HG03097 (cell line): ENCODE measurements around the gene NHLH2.

Experiments used
- ATAC-seq: cut with Tn5 transposase; IDR thresholded peaks from one replicate; pipeline ENCODE4 v1.9.1; 2021; ENCODE audit not compliant: unreplicated experiment, low FRiP score

The NHLH2 gene

DNA sequence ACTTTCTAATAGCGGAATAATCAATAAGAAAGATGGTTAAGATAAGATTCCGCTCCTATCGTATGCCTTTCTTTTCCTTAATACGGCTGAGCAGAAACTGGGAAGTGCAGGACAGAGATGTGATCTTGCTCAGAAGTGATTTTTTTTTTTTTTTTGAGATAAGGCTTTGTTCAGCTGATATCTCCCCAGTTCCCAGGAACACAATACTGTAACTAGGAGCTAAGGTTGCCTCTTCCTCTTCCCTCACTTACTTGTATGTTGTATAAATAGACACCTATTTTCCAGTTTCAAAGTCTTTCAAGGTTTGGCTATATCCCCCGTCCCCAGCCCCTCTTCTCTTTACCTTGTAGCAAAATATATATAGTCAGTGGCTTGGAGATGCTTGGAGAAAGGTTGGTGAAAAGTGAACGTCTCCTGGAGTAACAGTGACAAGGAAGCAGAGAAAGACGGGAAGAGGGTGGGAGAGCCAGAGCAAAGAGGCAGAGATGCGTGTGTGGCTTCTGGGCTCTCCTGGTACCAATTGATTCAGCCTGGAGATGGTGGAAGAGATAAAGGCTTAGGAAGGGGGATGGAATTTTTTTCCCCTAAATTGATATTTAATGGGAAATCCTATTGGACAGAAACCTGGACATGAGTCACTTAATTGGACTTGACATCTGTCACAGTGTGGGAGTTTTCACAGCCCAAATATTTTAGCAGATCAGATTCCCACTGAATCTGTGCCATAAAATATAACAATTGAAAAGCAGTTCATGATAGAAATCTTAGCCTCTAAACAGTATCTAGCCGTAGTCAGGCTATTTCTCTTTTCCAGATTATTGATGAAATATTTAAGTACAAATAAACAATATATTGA lies at the start of gene NHLH2:
Gene NHLH2 (minus strand): TSS at position 522 of the 856 bp plus-strand sequence. CDS start 2,754 bp downstream, outside the sequence.
- no peak for ATAC-seq

DNA sequence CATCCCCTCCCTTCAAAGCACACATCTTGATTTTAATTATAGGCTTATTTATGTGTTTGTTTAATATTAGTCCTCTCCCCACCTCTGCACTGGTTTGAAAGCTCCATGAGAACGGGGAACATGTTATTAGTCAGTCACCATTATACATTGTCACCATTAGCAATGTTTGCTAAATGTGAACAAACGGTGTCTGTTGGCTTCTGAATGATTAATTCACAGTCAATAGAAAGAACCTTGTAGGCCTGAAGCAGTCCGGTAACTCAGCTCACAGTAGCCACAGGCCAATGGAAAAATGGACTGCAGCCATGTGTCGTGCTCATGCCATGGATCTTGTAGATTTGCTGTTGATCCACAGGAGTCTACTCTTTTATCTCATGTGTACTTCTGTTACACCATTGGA lies 49.7 kb upstream of the NHLH2 start:
- ATAC-seq, result no peak

DNA sequence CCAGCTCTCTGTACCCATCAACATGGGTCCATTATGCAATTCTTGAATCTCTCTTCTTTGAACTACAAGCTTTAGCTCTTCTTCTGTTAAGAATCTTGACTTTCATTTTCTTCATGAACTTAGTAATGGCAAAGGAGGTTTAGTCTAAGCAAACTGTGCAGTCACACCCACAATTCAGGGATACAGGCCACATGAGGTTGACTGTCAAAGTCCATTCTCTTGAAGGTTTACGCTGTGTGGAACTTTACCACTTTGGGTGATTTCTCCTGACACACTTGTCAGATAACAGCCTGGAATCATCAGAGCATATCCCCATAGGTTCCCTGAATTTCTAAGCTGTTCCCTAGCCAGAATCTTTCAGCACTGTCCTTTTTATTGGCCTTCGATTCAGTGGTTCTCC lies 48.0 kb upstream of the NHLH2 start:
- no peak for ATAC-seq

DNA sequence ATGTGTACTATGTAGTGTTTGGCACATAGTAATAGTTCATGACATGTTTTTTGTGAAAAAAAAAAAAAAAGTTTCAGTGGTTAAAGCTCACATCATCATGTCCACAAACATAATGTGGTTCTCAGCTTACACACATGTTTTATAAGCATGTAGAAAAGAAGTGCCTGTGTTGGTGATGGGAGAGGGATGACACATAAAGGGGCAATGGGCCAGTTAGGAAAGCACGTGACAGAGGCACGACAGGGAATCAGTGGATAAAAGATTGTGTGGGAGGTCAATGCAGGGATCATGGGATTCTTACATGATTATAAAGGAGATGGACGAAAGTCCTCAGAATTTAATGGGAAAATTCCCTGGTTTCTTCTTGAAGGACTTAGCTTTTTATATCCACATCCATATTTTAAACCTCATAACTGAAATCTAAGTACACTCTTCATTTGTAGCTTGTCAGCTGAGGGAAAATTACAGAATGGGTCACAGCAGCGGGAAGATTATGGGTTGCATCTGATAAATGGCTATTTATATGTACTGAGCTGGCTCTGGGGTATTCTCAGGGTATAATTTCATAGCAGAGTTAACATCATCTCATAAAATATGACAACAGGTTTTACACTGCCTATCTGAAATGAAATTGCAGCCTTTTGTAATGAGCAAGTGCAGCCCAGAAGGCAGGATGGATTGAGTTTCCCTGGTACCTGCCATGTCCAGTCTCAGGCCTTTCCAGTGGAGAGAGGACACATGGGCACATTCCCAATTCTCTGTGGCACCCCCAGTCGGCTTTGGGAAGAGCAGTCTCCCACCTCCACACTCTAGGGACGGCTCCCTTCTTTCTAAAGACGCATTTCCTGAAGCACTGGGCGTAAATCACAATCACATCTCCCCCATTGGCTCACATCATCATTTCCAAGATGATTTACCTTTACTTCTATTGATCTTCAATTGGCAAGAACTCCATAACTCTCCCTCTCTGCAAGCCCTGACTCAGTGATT lies 42.3 kb upstream of the NHLH2 start:
- ATAC-seq, result no peak

DNA sequence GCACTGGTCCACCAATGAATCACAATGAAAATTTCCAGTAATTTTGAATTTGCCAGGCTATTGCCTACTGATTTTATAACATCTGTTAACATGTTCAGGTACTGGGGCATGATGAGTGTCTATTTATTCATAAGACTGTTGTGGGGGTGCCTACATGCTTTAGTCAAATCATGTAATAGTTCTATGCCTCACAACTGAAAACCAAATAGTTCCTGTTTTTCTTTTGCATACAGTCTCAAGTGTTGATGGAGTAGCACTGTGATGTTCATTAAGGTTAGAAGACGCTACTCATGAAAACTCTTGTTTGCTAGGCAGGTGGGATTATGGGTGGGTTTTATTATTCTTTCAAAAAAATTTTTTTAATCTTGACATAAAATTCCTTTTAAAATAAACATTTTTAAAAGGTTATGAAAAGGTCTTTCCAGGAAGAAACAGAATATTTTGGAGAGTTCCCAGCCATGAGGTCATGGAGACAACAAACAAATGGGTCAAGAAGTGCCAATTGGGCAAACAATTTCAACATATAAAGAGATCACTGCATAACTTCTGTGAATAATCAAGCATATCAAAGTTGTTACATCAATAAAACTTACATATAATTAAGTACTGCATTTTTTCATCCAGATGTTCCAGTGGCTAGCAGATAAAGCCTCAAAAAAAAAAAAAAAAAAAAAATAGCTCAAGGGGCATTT lies 40.2 kb upstream of the NHLH2 start:
- no peak for ATAC-seq

DNA sequence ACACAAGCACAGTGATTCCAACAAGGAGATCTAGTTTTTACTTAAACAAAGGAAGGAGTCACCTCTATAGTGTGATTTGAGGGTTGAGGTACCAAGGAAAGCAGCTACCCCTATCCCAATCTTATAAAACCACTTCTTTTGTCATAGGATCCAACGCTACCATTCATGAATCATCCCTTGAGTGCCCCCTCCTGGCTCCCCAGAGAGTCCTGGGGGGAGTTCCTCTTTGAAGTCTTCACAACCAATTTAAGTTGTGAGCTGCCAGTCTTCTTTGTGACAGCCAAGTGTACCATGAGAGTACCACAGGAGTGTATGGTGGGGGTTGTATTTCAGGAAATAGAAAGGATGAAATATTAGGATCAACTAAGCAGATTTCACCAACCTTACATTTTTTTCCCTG lies 39.1 kb upstream of the NHLH2 start:
- ATAC-seq, result no peak

DNA sequence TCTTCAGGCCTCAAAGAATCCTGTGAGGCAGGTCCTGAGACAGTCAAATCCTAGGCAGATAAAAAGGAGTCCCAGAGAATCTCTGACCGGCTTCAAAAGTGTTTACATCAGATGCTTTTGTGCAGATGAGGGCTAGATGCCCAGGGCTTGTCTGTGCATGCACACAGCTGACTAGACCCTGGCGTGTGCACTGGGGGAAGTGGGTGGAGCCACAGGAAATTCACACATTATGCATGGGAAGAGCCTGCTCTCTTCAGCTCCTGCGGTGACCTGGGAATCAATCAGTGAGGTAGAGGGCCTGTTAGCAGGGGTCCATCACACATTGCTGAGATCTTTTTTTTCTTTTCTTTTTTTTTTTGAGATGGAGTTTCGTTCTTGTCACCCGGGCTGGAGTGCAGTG lies 36.6 kb upstream of the NHLH2 start:
- ATAC-seq, result no peak

DNA sequence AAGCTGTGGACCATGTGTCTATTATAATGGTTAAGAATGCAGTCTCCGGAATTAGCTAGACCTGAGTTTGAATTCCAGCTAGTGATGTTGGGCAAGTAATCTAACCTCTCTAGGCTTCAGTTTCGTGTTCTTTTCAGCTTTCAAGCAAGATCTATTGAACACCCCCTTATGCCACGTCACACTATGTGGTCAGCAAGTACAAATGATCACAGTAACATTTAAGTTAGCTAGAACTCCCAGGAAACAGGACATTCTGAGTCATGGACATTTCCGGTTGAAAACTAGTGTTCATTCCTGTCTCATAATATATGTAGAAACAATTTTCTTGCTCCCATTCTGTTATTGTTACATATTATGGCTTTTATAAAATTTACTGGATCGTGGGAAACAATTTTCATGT lies 34.0 kb upstream of the NHLH2 start:
- no peak for ATAC-seq

DNA sequence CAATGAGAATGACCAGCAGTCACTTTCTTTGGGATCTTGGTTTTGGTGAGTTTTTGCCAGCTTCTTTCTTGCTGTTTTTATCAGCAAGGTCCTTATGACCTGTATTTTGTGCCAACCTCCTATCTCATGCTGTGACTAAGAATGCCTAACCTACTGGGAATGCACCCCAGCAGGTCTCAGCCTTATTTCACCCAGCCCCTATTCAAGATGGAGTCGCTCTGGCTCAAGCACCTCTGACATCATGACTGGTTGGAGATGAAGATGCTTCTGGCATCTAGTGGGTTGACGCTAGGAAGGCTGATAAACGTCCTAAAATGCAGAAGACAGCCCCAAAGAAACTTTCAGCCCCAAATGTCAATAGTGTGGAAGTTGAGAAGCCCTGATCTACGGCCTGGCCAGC lies 33.6 kb upstream of the NHLH2 start:
- ATAC-seq, result no peak

DNA sequence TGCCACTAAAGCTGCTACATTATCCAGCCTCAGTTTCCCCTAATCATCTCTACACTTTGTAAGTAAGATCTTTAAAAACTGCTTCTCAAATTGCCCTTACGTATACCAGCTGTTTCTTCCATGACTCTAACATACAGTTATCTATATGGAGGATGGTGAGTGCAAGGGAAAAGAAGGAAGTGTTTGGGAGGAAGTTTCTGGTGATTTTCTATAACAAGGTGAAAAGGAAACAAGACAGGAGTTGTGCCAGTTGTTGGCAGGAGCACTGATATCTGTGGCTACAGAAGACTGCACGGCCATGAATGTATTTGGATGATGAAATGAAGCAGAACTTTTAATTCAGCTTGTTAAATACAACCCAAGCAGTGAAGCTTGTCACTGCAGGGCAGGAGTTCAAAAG lies 32.3 kb upstream of the NHLH2 start:
- ATAC-seq, result no peak

DNA sequence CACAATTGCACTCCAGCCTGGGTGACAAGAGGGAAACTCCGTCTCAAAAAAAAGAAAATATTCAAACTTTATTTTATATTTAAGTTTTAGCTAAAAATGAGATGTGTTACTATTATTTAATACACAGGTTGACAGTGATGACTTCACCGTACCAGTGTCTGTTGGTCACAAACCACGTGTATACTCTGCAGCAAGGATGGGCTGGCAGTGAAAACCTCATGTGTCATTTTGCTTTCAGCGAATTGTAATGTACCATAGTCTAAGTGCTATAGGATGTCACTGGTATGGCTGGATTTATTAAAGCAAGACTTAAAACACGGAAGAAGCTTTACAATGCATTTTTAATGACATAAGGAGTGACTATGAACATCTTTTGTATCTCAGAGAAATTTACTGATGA lies 28.1 kb upstream of the NHLH2 start:
- ATAC-seq, result no peak

DNA sequence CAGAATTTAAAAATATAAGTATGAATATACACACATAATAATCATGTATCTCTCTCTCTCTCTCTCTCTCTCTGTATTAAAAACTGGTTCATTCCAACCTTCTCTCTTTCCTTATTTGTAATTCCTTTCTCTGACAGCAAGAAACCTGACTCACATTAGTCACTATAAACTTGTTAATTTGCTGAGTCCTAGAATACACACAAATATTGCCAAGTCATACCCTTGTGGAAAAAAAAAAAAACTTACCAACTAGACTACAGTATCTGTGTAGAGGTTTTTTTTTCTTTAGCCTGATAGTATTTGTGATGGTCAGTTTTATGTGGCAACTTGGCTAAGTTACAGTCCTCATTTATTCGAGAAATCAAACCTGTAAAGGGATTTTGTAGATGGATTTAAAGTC lies 26.3 kb upstream of the NHLH2 start:
- no peak for ATAC-seq

DNA sequence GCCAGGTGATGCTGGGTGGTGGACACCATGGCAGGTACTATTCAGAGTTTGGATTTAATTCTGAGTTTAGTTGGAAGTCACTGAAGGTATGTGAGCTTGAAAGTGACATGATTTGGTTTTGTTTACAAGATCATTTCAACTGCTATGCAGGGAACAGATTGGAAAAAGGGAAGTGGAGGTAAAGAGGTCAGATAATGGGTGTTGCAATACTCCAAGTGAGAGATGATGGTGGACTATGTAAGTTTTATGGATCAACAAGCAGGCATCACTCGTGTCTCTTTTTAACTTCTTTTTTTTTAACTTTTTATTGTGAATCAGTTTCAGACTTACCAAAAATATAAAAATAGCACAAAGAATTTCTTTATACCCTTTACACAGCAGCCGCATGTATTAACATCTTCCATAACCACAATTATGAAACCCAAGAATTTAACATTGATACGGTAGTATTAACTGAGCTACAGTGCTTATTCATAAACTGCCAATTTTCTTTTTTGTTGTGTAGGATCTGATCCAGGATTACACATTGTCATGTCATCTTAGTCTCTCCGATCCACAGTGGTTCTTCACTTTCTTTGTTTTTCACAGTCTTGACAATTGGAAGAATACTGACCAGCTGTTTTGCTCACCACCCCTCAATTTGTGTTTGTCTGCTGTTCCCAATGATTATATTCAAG lies 24.9 kb upstream of the NHLH2 start:
- ATAC-seq, result no peak

DNA sequence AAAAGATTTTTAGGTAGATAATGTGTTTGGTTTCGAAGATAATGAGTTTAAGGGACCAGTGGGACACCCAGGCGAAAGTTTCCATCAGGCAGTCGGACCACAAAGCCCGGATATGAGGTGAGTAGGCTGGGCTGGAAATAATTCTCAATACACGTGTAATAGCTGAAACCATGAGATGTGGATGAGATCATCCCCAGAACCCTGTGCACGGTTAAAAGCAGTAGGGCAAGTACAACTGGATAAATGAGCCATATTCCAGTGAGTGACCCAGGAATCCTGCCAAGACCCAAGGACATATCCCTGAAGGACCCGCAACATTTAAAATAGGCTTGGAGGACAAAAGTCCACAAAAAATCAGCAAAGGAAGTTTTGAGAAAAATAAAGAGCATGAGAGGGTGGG lies 21.5 kb upstream of the NHLH2 start:
- ATAC-seq, result no peak

DNA sequence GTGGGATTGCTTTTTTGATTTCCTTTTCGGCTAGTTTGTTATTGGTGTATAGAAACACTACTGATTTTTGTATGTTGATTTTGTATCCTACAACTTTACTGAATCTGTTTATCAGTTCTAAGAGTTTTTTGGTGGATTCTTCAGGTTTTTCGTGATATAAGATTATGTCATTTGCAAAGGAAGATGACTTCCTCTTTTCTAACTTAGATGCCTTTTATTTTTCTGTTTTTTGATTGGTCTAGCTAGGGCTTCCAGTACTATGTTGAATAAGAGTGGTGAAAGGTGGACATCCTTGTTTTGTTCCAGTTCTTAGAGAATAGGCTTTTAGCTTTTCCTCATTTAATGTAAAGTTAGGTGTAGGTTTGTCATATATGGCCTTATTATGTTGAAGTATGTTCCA lies 13.1 kb upstream of the NHLH2 start:
- ATAC-seq, result no peak

DNA sequence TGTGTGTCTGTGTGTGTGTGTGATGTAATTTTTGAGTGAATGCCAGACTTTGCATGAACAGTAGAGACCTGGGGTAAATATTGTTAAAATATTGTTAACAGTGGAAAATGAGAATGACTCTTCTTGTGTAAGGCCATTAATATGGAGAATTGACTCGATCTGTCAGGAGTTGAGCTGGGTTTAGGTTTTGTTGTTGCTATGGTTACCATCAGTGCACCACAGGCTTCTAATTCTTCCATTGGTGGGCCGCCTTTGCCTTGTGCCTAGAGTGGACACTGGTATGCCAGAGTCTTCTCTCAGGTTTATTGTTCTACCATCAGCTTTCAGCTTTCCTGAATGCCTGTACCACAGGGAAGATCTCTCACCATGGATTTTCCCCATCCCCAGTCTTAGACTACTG lies 10.0 kb upstream of the NHLH2 start:
- ATAC-seq, result no peak

DNA sequence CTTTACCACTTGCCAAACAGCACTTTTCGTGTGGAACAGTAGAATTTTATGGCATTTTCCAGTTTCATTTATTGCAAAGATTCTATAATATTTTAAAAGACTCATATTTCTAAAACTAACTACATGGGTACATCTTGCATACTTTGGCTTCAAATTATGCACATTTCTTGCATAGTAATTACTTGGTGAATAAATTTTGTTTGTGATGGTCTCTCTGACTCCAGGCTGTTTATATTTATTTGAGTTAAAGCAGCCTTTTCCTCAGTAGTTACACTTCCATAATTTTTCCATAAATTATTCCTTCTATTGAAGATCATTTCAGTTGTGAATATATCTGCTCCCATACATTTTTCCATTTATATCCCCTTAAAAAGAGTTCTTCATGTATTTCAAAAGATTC lies 6.9 kb upstream of the NHLH2 start:
- no peak for ATAC-seq

DNA sequence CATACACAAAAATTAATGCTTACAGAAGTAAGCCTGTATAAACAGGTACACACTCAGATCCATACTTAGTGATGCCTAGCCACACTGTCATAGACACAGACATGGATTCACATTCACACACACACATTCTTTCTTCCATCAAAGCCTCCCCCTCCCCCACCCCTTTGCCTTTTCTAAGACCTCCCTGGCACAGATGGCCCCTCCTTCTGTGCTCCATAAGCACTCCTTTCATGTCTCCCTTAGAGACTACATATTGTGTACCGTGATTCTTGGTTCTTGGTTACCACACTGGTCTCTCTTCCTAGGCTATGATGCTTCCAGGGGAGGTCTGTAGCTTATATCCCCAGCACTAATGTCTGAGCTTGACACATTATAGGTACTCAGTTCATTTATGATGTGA lies 2.0 kb upstream of the NHLH2 start:
- no peak for ATAC-seq

DNA sequence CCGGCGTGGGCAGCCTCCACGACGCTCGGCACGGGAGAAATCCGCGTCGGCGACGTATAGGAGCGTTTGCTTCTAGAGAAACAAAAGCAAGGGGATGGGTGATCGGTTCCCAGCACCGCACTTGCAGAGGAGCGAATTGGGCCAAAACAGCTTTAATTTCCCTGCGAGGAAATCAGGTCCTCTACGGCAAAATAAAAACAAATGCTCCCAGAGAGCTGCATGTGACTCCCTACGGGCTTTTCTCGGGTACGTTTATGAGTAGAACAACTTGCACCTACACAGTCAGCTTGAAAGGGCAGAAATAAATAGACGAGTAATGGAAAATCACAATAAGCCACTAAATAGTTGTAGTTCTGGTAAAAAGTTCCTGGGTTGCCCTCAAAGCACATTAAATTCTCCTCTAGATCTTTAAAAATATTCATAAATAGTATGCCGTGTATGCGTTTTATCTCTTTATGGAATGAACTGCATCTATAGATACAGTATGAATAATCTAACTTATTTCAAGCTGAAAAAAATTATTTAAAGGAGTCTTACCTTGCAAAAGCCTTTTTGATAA lies 1.2 kb downstream of the NHLH2 start:
- ATAC-seq, result no peak

DNA sequence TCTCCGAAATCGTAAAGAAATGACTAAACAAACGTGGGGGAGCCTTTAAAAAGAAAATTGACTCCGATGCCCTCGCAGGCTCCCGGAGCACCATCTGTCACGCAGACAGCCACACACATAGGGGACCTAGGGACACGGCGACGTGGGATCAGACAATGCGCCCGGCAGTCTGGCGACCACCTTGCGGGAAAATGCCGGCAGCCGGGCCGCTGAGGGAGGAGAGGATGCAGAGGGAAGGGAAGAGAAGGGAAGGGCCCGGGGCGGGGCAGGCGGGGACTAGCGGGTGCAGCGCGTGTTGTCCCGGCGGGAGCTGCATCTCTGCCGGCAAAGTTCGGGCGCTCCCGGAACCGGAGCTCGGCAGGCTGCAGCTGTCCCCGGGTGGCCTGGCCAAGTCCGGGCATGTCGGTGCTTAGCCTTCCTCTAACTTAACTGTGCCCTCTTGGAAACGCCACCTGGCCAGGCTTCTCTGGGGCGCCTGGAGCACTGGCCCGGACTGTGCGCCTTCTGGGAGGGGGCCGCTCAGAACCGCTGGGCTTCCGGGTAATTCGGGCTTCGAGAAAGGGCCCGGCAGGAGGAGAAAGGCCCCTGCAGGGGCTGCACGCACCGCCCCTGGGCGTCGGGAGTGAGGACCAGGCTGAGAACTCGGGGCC lies 1.8 kb downstream of the NHLH2 start:
- no peak for ATAC-seq
